Measurements from ENCODE around the gene CDC42BPB.

CDC42BPB gene

DNA sequence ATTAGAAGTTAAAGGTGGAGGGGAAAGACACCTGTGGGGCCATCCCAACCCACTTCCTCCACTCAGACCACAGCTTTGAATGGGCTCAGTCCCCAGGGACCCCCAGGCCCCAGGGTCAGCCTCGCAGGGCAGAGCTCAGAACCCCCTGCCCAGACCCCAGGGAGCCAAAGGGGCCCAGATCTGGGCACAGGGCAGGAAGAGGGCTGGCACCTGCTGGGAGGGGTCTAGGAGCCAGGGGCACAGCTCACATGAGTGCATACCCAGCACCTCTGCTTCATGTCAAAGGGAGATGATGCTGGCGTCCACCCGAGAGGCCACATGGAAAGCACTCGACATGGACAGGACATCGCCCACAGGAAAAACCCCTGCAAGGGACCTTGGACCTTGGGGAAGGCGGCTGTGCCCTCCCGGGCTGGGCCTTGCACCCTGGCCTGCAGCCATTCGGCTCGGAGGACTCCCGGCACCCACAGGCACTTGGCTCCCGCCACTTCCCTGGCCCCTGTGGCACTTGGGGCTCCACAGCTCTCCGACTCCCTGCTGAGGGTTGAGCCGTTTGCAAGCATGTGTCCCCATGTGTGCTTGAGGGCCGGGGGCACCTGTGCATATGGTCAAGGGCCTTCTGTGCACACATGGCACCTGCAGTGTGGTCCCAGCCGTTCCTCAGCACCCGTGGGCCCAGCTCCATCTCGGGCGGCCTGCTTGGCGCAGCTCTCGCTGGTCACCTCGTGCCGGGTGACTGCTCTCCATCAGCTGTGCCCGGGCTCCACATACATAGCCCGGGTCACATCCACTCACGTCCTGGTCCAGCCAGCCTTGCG, 142.7 kb downstream of the CDC42BPB start:
- no peak for DNase-seq (ENCODE audit: low read depth)

DNA sequence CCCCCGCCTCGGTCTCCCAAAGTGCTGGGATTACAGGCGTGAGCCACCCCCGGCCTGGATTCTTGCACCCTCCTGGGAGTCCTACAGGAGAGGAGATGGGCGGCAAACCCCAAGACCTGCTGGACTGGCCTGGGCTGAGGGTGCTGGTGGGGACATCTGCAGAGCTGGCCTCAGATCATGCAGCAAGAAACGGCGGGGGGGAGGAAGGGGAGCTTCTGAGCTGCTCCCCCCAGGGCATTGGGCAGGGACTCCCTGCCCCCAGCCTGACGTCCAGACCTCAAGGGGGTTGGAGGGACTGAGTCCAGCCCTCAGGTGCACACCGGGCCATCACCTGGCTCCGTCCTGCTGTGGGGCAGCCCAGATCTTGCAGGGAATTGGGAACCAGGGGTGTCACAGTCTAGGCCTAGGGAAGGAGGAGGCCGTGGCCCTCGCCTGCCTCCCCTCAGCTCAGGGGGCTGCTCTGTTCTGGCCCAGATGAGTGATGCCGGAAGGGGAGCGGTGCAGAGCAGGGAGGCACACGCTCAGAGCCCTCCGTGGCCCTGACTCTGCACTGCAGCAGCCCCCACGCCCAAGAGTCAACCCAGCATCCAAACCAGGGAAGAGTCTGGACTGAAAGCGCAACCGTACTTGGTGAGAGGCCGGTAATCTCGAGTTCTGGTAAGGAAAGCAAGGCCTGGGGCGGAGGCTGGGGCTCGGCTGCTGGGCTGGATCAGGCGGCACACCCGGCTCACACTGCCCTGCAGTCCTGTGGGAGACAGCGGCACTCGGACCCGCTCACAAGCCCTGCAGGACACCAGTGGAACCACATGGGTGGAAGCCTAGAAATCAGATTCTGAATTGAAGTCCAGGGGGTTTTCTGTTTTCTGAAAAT, 143.8 kb downstream of the CDC42BPB start:
- DNase-seq (ENCODE audit: low read depth): no peak

DNA sequence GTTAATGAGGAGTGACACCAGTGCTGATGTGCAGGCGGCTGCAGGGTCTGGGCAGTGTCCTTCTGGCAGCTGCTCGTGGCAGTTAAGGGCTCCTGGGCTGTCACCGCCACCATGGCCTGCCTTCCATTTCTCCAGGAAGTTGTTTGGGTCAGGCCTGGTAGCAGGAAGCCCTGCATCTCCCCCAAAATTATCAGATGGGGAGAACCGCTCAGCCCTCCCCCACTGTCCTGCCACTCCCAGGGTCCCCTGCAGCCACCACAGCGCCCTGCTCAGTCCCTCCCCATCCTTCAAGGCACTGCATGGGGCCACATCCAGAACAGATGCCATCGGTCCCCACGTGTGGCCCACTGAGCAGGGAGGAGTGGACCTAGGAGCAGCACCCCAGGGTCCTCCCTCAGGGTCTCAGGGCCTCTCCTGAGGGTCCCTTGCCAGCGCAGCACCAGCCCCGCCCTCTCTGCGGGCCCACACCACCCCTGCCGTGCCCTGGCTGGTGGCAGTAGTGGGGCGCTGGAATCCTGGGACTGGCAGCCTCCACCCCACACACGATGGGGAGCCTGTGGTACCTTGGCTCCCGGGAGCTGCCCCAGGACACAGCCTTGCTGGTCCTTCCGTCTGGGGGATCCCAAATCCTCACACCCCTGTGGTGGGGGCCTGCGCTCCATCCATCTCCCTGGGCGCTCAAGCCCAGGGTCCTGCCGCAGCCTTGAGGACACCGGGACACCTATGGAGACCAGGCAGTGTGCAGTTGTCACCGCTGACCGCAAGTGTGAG, 145.2 kb downstream of the CDC42BPB start:
- no peak for DNase-seq (ENCODE audit: low read depth)

DNA sequence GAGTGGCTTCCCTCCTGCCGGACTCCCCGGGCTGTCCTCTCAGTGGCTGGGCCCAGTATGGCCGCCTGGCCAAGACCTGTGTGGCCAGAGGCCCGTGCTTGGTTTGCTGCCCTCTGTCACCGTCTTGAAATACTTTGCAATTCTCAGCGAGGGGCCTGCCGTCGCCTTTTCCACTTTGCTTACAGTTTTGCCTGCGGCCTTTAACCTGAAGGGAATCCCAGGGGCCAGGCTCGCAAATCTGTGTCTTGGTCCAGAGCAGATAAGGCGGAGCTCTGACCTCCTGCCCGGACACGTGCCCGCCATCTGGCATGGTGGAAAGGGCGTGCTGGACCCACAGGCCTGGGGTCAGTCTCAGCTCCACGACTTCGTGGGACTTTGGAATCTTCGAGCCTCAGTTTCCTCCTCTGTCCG, 145.8 kb downstream of the CDC42BPB start:
- DNase-seq (ENCODE audit: low read depth): no peak

DNA sequence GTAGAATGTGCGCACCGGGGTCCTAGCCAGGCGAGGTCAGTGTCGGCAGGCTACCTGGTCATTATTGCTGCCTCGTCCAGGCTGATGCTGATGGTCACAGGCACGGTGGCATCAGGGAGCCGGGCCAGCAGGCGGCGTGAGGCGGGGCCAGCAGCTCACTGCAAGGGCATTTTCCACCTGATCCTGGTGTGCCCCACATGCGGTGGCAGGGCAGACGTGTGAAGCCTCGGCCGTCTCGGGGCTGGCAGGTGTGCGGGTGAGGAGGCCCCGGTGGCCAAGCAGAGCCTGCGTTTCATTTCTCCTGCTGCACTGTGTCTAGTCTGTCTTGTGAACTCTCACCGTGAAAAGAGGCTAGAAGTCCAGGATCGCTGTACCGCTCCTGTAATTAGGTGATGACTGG, 146.9 kb downstream of the CDC42BPB start:
- no peak for DNase-seq (ENCODE audit: low read depth)

DNA sequence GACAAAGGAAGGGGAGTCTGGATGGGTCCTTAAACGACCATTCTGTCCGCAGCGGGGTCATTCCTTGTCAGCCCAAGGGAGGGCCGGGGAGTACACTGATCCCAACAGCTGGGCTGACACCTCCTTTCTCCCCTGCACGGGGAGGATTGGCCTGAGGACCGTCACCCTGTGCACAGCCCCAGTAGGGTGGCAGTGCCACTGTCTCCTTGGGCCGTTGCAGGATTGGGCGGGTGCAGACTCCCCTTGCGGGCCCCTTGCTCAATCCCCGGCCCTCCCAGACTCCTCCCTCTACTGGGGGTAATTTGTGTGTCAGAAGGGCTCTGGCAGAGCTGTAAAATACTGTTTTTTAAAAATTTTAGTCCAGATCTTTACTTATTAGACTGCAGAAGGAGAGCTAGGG, 147.4 kb downstream of the CDC42BPB start:
- no peak for DNase-seq (ENCODE audit: low read depth)

DNA sequence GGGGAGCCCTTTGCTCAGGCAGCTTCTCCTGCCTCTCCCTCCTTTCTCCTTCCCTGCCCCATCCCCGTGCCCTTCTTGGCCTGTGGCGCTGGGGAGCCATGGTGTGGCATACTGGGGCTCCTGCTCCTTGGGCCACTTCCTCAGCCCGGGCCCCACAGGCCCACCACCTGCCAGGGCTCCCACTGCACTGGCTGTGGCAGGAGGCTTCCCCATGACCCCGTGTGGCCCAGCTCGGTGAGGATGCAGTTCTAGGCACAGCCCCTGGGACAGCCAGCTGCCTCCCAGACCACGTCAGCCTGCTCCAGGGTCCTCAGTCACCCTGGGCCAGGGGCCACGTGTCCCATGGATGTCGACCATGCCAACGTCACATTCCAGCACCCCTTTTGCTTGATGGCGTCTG, 147.9 kb downstream of the CDC42BPB start:
- DNase-seq (ENCODE audit: low read depth): no peak

DNA sequence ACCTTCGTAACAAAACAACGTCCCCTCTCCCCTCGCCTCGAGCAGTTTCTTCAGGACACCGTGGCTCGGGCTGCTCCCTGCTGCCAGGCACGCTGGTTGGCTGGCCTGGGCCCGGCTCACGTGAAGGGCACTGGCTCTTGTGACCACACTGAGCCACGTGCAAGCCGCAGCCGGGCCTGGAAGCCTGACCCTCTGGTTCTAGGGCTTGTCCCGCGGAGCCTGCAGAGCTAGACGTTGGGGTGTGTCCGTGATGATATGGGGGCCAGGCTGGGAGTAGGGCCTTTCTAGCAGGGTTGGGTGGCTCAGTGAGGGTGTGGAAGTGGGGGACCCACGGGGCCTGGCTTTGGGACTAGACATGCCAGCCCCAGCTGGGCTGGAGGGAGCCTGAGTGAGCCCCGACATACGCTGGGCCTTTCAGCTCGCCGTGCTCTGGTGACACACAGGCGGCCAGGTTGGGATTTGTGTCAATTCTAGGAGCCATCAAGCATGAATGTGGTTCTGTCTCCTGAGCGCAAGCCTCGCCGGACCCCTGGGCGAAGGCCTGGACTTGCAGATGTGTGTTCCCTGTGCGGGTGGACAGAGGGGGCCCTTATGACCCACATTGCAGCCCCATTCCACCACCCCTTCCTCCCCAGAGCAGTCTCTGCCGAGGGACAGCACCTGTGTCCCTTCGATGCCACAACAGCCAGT, 148.4 kb downstream of the CDC42BPB start:
- DNase-seq (ENCODE audit: low read depth): no peak

DNA sequence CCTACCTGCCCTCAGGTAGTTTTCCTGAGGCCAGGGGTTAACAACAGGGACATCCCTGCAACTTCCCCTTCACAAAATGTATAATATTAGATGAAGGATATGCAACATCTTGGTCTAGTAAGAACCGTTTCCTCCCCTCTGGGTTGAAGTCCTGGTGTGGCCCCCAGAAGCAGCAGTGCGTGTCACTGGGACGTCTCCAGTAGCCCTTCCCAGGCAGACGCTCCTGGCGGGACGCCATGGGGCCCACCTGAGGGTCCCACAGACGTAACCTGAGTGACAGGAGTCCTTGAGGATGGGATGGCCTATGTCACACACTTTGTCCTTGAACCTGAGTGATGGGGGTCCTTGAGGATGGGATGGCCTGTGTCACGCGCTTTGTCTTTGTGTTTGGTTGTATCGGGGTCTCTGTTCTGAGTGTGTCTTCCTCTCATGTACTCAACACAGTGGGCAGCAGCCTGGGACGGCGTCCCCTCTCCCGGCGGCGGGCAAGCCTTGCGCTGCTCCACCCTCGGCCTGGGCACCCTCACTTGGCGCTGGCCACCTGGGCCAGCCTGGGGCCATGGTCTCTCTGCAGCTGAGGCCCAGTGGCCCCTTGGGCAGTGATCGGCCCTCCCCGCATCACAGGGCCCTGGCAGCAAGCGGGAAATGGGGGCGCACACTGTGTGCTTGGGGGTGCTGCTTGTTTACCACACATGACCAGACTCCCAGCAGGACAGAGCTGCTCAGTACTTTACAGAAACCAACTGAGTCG, 149.2 kb downstream of the CDC42BPB start:
- no peak for DNase-seq (ENCODE audit: low read depth)

DNA sequence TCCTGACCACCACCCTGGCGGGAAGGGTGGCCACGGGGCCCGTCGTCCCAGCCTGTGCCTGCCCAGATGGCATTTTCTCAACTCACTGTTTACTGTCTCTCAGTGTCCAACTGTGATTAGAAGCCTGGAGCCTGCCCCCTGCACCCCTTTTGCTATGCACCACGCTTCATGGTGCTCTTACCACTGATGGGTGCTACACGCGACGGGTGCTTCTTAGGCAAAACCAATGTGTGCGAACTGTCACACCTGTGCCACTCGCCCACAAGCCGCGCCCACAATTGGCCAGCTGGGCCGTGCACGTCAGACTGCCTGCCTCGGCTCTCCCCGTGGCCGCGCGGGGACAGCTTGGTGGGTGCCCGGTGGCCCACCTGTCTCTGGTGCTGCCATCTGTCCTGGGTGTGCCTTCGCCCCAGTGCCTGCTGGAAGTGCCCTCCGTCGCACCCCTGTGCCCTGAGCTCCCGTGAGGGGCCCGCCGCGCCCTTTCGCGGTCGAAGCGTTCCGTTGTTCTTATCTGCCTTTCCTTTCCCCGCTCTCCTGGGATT, 150.0 kb downstream of the CDC42BPB start:
- no peak for DNase-seq (ENCODE audit: low read depth)

DNA sequence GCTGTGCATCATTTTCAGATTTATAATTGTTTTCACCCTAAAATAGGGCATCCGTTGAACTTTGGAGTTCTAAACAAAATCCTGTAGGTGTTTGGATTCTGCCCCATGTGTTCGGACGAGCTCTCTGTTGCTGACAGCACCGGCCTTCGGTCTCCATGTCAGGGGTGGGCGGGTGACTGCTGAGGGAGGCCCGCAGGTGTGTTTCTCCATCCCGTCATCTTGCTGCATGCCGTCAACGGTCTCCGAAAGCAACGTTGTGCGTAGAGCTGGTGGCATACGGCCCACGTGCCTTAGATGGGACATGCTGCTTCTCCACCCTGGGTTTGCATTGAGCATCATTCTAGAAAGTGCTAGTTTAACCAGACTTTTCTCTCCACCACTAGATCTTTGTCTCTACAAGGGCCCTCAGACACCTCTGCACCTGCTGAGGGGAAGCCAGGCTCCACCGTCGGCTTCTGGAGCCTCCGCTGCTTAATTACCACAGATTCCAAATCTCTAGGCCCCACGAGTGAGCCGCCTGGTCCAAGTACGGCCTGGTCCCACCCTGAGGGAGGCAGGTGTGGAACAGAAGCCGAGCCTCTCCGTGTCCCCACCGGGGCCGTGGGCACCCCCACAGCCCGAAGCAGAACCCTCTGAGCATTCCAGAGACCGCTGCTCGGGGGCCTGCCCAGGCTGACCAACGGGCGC, 150.6 kb downstream of the CDC42BPB start:
- no peak for DNase-seq (ENCODE audit: low read depth)

DNA sequence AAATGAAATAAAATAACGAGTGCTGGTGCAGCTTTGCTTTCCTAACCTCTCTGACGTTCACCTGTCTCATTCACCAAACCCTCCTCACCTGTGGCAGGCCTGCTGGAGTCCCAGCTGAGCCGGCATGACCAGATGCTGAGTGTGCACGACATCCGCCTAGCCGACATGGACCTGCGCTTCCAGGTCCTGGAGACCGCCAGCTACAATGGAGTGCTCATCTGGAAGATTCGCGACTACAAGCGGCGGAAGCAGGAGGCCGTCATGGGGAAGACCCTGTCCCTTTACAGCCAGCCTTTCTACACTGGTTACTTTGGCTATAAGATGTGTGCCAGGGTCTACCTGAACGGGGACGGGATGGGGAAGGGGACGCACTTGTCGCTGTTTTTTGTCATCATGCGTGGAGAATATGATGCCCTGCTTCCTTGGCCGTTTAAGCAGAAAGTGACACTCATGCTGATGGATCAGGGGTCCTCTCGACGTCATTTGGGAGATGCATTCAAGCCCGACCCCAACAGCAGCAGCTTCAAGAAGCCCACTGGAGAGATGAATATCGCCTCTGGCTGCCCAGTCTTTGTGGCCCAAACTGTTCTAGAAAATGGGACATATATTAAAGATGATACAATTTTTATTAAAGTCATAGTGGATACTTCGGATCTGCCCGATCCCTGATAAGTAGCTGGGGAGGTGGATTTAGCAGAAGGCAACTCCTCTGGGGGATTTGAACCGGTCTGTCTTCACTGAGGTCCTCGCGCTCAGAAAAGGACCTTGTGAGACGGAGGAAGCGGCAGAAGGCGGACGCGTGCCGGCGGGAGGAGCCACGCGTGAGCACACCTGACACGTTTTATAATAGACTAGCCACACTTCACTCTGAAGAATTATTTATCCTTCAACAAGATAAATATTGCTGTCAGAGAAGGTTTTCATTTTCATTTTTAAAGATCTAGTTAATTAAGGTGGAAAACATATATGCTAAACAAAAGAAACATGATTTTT, 151.9 kb downstream of the CDC42BPB start:
- no peak for DNase-seq (ENCODE audit: low read depth)

DNA sequence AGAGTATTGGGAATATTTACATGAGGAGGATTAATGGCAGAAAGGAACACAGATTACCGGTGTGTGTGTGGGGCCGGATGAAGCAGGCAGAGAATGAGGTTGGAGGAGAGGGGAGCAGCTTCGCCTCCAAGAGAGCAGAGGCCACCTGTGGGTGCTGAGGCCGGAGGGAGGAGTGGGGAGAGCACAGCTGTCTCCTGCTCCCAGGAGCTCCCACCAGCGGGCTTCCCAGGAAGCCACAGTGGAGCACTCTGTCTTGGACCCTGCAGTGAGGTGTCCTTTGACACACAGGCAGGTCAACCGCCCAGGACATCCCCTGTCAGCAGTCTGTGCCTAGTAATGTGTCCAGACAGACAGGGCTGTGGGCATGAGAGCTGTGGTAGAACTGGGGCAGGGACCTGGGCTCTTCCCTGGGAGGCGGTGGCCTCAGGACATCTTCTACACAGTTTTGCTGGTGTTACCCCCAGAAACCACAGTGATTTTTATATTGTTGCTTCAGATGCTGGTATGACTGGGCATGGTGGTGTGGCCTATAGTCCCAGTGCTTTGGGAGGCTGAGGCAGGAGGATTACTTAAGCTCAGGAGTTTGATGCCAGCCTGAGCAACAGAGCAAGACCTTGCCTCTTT, 153.3 kb downstream of the CDC42BPB start:
- DNase-seq (ENCODE audit: low read depth): no peak

DNA sequence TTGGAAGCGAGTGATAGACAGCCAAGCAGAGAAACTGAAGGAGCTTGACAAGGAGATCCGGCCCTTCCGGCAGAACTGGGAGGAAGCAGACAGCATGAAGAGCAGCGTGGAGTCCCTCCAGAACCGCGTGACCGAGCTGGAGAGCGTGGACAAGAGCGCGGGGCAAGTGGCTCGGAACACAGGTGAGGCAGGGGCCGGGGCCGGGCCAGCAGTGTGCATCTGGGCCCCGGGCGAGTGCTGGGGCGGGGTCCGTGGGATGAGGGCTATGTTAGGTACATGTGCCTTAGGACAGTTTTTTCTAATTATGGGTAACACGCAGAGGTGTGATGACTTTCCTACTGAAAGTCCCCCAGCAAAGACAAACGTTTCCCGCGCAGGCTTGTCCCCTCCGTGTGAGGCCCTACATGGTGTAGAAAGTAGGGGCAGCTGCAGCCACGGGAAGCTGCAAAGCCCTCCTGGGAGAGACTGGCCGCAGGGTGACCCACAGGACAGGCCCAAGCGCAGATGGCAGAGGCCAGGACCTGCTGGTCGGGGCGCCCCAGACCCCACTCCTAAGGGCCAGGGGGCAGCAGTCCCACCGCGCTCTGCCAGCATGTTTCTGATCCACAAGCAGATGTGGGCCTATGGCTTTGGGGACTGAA, 154.0 kb downstream of the CDC42BPB start:
- no peak for DNase-seq (ENCODE audit: low read depth)

DNA sequence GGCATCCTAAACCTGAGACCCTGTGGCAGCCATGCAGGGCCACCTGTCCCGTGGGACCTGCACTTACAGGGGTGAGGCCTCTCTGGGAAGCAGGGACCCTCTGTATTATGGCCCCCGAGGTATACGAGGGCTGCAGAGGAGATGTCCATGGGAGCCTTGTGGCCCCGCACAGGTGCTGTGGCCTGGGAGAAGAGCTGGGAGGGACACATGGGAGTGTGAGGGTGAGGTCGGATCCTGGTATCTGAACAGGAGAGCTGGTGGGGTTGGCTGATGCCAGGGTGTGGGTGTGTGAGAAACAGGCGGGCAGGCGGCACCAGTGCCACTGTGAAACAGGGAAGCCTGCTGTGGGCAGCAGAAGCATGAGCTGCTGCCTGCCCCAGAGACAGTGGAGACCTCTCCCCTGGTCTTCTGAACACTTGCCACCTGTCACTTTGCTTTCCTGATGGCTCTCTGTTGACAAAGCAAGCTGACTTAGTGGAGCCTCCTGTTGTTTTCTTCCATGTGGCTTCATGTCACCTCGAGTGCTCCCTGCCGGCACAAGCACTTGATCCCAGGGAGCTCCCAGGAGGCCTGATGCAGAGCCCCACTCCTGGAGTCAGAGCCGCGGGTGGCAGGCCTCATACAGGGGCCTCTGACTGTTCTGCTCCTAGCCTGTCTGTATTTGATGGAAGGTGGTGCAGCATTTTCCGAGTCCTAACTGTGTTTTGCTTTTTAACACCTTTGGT, 154.7 kb downstream of the CDC42BPB start:
- DNase-seq (ENCODE audit: low read depth): no peak

DNA sequence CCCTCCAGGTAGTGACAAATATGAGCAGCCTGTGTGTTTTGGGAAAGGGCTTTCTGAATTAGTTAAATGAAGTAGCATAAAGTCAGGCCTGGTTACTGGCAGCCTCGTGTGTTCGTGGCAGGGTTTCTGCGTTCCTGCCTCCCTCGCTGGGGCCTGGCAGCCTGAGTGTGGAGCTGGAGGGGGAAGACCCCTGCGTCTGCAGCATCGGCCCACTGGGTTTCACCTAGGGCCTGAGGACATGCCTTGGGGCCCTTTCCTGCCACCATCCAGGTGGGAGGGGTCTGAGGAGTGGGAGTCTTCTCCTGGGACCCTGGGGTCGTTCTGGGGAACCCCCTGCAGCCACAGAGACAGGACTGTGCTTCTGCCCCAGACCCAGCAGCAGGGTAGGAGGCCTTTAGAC, 155.3 kb downstream of the CDC42BPB start:
- DNase-seq (ENCODE audit: low read depth): no peak

DNA sequence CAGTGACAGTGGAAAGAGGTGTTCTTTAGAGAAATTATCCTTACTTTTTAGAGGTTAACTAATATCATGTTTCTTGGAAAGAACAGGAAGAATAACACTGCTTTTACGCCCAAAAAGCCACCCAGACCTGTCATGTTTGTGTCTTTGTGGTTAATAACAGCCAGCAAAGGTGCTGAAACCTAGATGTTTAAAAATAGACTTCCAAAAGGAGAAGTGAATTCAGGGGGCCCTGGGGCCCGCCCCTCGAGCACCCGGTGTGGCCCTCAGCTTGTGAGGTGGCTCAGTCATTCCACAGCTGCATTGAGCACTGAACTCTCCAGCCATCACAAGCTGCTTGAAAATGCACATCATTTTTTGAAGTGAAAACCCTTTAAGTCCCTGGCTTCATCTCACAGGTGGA, 155.7 kb downstream of the CDC42BPB start:
- no peak for DNase-seq (ENCODE audit: low read depth)
